Upper lobe of left lung (tissue), 4 donors: ENCODE results near the gene MAST4.

Source experiments
- POLR2A ChIP-seq, 4 donors: fragments of 450-650 bp; IDR thresholded peaks; one replicate each; pipeline ENCODE4 v1.5.1; 2016 to 2017; ENCODE audit warnings: antibody characterized with exemption in 4 of 4, mild to moderate bottlenecking in 2 of 4
- TF ChIP-seq, protein P1 (sequence below), 6 experiments: fragments of 450-650 bp in 4 of 6; fragments of 200-600 bp in 2 of 6; sonication (generic) in 2 of 6; IDR thresholded peaks; one replicate each; pipeline ENCODE4 v1.5.1; 2016 to 2019; ENCODE audit warnings: antibody characterized with exemption in 6 of 6

DNA sequence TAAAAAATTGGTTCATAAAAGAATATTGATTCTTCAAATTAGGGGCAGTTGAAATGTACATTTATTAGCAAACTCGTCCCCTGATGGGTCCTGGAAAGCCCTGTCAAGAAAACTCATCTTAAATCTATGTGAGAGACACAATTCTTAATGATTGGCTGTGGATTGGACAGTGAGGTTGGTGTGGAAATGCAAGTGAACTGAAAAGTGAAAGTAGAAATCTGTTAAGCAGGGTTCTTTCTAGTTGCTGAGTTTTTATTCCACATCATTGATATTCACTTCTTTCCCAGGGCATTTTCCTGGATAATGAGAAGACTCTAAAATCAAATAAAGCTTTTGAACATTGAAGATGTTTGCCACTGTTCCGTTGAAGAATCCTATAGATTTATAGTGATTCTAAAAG, 292.4 kb downstream of the MAST4 start:
- TF ChIP-seq, protein P1, sequence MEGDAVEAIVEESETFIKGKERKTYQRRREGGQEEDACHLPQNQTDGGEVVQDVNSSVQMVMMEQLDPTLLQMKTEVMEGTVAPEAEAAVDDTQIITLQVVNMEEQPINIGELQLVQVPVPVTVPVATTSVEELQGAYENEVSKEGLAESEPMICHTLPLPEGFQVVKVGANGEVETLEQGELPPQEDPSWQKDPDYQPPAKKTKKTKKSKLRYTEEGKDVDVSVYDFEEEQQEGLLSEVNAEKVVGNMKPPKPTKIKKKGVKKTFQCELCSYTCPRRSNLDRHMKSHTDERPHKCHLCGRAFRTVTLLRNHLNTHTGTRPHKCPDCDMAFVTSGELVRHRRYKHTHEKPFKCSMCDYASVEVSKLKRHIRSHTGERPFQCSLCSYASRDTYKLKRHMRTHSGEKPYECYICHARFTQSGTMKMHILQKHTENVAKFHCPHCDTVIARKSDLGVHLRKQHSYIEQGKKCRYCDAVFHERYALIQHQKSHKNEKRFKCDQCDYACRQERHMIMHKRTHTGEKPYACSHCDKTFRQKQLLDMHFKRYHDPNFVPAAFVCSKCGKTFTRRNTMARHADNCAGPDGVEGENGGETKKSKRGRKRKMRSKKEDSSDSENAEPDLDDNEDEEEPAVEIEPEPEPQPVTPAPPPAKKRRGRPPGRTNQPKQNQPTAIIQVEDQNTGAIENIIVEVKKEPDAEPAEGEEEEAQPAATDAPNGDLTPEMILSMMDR (IDR thresholded peaks at IDR 0.05) = no peak
- no peak for TF ChIP-seq POLR2A (IDR thresholded peaks at IDR 0.05)
